Neural cell (in vitro differentiated cells): ENCODE data around the gene DRD1. TPM values are rescaled to one million over a fixed set of nuclear protein-coding genes. Genes with fewer than 3 reads are reported as not detected.

ENCODE experiments used
- H2AFZ ChIP-seq: fragments of 200-600, 300-800 bp; sonication (generic), shearing (Covaris generic); 2 replicates; pipeline ENCODE4 v1.6.0; 2014; ENCODE audit warnings: low read depth, mild to moderate bottlenecking, antibody characterized with exemption, low read length, moderate library complexity
- H3F3A ChIP-seq: fragments of 200-600 bp; shearing (Covaris generic); 2 replicates; pipeline ENCODE4 v1.6.1; 2016; ENCODE audit warnings: mild to moderate bottlenecking, moderate library complexity, mixed read lengths, antibody characterized with exemption, low read length; ENCODE audit not compliant: insufficient read depth, poor library complexity, severe bottlenecking
- H3K27ac ChIP-seq: fragments of 200-600, 300-800 bp; sonication (generic), shearing (Covaris generic); 2 replicates; pipeline ENCODE4 v1.5.1; 2014; ENCODE audit warnings: mild to moderate bottlenecking, low read length, moderate library complexity
- H3K27me3 ChIP-seq: fragments of 300-800, 200-600 bp; sonication (generic), shearing (Covaris generic); 2 replicates; pipeline ENCODE4 v1.6.0; 2014; ENCODE audit warnings: mild to moderate bottlenecking, low read depth, low read length, moderate library complexity; ENCODE audit not compliant: insufficient read depth
- H3K36me3 ChIP-seq: fragments of 300-800, 200-600 bp; sonication (generic), shearing (Covaris generic); 2 replicates; pipeline ENCODE4 v1.5.1; 2014; ENCODE audit warnings: mild to moderate bottlenecking, antibody characterized with exemption, low read length, moderate library complexity; ENCODE audit not compliant: insufficient read depth
- H3K4me2 ChIP-seq: fragments of 300-800, 200-600 bp; sonication (generic), shearing (Covaris generic); 2 replicates; pipeline ENCODE4 v1.6.0; 2014; ENCODE audit warnings: mild to moderate bottlenecking, low read length
- H3K4me3 ChIP-seq: fragments of 300-800, 200-600 bp; sonication (generic), shearing (Covaris generic); 2 replicates; pipeline ENCODE4 v1.5.1; 2014; ENCODE audit warnings: mild to moderate bottlenecking, low read length, moderate library complexity
- H3K79me2 ChIP-seq: fragments of 200-600 bp; shearing (Covaris generic); replicated peaks from 2 replicates; pipeline ENCODE4 v1.6.0; 2014; ENCODE audit warnings: mild to moderate bottlenecking, low read length, moderate library complexity; ENCODE audit not compliant: insufficient read depth
- H3K9ac ChIP-seq: fragments of 300-800, 200-600 bp; sonication (generic), shearing (Covaris generic); 2 replicates; pipeline ENCODE4 v1.6.1; 2016; ENCODE audit warnings: mild to moderate bottlenecking, low read length, mixed read lengths
- H3K9me2 ChIP-seq: fragments of 200-600 bp; shearing (Covaris generic); 2 replicates; pipeline ENCODE4 v1.6.1; 2016; ENCODE audit warnings: mild to moderate bottlenecking, low read length, mixed read lengths; ENCODE audit not compliant: insufficient read depth
- H3K9me3 ChIP-seq: fragments of 200-600, 300-800 bp; sonication (generic), shearing (Covaris generic); 2 replicates; pipeline ENCODE4 v1.6.1; 2016; ENCODE audit warnings: mild to moderate bottlenecking, mixed run types, low read length, moderate library complexity, mixed read lengths
- H4K20me1 ChIP-seq: fragments of 200-600 bp; shearing (Covaris generic); 2 replicates; pipeline ENCODE4 v1.6.1; 2016; ENCODE audit warnings: mild to moderate bottlenecking, mixed run types; ENCODE audit not compliant: insufficient read depth
- EP300 ChIP-seq: fragments of 450-650 bp; conservative IDR thresholded peaks from 2 replicates; pipeline ENCODE4 v1.6.1; 2014; ENCODE audit warnings: antibody characterized with exemption, mild to moderate bottlenecking, moderate library complexity; ENCODE audit not compliant: poor library complexity, severe bottlenecking
- EZH2 ChIP-seq: fragments of 200-600, 300-800 bp; shearing (Covaris generic), sonication (generic); IDR thresholded peaks from 2 replicates; pipeline ENCODE4 v1.6.1; 2014; ENCODE audit warnings: antibody characterized with exemption, low read length, borderline replicate concordance, mild to moderate bottlenecking; ENCODE audit not compliant: insufficient read depth, poor library complexity, severe bottlenecking
- MXI1 ChIP-seq: fragments of 450-650 bp; conservative IDR thresholded peaks from 2 replicates; pipeline ENCODE4 v1.6.1; 2014; ENCODE audit warnings: antibody characterized with exemption, mild to moderate bottlenecking; ENCODE audit not compliant: poor library complexity, severe bottlenecking
- POLR2AphosphoS5 ChIP-seq: IDR thresholded peaks from 2 replicates; pipeline ENCODE4 v1.6.1; 2012
- RAD21 ChIP-seq: fragments of 450-650 bp; conservative IDR thresholded peaks from 2 replicates; pipeline ENCODE4 v1.6.1; 2014; ENCODE audit warnings: antibody characterized with exemption, mild to moderate bottlenecking, moderate library complexity
- SMC3 ChIP-seq: fragments of 450-650 bp; conservative IDR thresholded peaks from 2 replicates; pipeline ENCODE4 v1.6.1; 2014; ENCODE audit warnings: antibody characterized with exemption, mild to moderate bottlenecking, moderate library complexity; ENCODE audit not compliant: poor library complexity
- TAF1 ChIP-seq: IDR thresholded peaks from 2 replicates; pipeline ENCODE4 v1.6.1; 2012; ENCODE audit warnings: low read depth
- polyA plus RNA-seq: library from polyadenylated mRNA; depleted of rRNA; stranded (reverse); fragments of >200 nt; gene quantifications from 2 replicates; pipeline ENCODE4 v1.2.3, GENCODE V29; 2014
- TF ChIP-seq, protein P1 (sequence below): fragments of 450-650 bp; IDR thresholded peaks from 2 replicates; pipeline ENCODE4 v1.5.1; 2014; ENCODE audit warnings: antibody characterized with exemption, mild to moderate bottlenecking, moderate library complexity; ENCODE audit not compliant: poor library complexity, severe bottlenecking
- TF ChIP-seq, protein P2 (sequence below): IDR thresholded peaks from 2 replicates; pipeline ENCODE4 v1.6.1; 2012; ENCODE audit warnings: borderline replicate concordance

DRD1 gene
- polyA plus RNA-seq, 1 donor from 2014 or later = 0.33 TPM

DNA sequence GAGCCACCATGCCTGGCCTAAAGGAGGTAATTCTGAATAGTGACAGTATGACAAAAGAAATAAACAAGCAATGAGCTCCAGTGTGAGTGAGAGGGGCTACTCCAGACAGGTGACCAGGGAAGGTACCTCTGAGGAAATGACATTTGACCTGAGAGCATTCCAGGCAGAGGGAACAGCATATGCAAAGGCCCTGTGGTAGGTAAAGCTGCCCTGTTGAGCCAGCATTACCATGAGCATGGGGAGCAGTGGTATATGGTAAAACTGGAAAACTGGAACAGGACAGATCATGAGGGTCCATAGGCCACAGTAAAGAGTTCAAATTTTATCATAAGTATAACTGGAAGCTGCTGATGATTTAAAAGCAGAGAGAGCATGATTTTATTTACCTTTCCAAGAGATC lies 28.4 kb upstream of the DRD1 start:
- Histone ChIP-seq H2AFZ (no peak overlapping the region), H3K4me2 (no peak overlapping the region), H4K20me1 (no peaks in the 10 kb centered on the region), H3K27ac (no peak overlapping the region), H3F3A (no peaks in the 10 kb centered on the region), H3K9ac (no peak overlapping the region), H3K27me3 (no peaks in the 10 kb centered on the region), H3K79me2 (no peaks in the 10 kb centered on the region), H3K36me3 (no peaks in the 10 kb centered on the region), H3K9me2 (no peaks in the 10 kb centered on the region), H3K4me3 (no peak overlapping the region), H3K9me3 (no peaks in the 10 kb centered on the region)
- TF ChIP-seq EP300 (no peak), POLR2AphosphoS5 (no peak), SMC3 (no peak), EZH2 (no peak), RAD21 (no peak), MXI1 (no peak), TAF1 (no peak)
- TF ChIP-seq, protein P1, sequence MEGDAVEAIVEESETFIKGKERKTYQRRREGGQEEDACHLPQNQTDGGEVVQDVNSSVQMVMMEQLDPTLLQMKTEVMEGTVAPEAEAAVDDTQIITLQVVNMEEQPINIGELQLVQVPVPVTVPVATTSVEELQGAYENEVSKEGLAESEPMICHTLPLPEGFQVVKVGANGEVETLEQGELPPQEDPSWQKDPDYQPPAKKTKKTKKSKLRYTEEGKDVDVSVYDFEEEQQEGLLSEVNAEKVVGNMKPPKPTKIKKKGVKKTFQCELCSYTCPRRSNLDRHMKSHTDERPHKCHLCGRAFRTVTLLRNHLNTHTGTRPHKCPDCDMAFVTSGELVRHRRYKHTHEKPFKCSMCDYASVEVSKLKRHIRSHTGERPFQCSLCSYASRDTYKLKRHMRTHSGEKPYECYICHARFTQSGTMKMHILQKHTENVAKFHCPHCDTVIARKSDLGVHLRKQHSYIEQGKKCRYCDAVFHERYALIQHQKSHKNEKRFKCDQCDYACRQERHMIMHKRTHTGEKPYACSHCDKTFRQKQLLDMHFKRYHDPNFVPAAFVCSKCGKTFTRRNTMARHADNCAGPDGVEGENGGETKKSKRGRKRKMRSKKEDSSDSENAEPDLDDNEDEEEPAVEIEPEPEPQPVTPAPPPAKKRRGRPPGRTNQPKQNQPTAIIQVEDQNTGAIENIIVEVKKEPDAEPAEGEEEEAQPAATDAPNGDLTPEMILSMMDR = no peak
- TF ChIP-seq, protein P2, sequence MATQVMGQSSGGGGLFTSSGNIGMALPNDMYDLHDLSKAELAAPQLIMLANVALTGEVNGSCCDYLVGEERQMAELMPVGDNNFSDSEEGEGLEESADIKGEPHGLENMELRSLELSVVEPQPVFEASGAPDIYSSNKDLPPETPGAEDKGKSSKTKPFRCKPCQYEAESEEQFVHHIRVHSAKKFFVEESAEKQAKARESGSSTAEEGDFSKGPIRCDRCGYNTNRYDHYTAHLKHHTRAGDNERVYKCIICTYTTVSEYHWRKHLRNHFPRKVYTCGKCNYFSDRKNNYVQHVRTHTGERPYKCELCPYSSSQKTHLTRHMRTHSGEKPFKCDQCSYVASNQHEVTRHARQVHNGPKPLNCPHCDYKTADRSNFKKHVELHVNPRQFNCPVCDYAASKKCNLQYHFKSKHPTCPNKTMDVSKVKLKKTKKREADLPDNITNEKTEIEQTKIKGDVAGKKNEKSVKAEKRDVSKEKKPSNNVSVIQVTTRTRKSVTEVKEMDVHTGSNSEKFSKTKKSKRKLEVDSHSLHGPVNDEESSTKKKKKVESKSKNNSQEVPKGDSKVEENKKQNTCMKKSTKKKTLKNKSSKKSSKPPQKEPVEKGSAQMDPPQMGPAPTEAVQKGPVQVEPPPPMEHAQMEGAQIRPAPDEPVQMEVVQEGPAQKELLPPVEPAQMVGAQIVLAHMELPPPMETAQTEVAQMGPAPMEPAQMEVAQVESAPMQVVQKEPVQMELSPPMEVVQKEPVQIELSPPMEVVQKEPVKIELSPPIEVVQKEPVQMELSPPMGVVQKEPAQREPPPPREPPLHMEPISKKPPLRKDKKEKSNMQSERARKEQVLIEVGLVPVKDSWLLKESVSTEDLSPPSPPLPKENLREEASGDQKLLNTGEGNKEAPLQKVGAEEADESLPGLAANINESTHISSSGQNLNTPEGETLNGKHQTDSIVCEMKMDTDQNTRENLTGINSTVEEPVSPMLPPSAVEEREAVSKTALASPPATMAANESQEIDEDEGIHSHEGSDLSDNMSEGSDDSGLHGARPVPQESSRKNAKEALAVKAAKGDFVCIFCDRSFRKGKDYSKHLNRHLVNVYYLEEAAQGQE = no peak

DNA sequence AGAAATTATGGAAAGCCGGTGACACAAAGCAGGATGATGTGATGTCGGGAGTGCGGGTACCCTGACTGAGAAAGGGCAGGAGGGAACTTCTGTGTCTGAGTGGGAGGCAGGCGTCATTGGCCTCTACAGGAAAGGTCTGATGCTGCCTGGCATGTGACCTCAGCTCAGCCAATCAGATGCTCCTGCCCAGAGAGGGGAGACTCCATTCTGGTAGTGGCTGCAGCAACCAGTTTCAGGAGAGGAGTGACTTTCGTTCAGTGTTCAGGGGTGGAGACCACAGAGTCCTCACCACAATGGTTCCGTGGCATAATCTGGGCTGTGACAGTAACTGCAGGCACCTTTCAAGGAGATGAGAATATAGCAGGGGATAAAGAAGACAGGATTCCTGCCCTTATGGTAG lies 27.6 kb upstream of the DRD1 start:
- Histone ChIP-seq H3K79me2 (no peaks in the 10 kb centered on the region), H3K4me2 (no peak overlapping the region), H2AFZ (no peak overlapping the region), H3K9me3 (no peaks in the 10 kb centered on the region), H3K27ac (no peak overlapping the region), H3K9ac (no peak overlapping the region), H3F3A (no peaks in the 10 kb centered on the region), H3K4me3 (no peak overlapping the region), H3K36me3 (no peaks in the 10 kb centered on the region), H3K27me3 (no peaks in the 10 kb centered on the region), H3K9me2 (no peaks in the 10 kb centered on the region), H4K20me1 (no peaks in the 10 kb centered on the region)
- TF ChIP-seq MXI1 (no peak), EZH2 (no peak), POLR2AphosphoS5 (no peak), SMC3 (no peak), TAF1 (no peak), RAD21 (no peak), EP300 (no peak)
- TF ChIP-seq, protein P1 = no peak
- TF ChIP-seq, protein P2 = no peak
